Measurements from ENCODE around the gene KCNMA1.

The KCNMA1 gene

DNA sequence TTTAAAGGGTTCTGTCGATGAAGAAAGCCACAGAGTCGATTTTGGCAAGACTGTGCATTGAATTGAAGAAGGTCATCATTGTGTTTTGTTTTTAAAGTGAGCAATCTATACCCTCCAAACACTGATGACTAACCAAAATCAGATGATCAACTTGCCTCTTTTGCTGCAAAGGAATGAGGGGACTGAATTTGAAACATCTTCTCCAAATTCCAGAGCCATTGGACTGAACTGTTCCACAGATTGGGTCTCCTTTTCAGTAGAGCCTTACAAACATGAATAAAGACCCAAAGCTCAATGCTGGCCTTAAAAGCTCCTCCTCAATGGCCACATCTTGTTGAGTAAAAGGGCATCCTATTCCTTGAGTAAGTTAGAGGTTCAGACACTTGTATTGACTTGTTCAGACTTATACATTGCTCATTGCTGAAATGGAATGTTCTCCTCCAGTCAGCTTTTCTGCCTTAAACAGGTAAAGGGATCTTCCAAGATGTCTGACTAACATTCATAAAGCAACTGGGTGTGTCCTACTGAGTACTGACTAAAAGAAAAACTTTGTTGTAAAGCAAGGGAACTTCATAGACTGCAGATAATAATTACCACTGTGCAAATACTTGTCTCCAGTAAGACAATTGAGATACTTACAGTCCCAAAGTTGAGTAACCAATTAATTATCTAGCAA, 630.6 kb downstream of the KCNMA1 start:
- TF ChIP-seq, protein P1, sequence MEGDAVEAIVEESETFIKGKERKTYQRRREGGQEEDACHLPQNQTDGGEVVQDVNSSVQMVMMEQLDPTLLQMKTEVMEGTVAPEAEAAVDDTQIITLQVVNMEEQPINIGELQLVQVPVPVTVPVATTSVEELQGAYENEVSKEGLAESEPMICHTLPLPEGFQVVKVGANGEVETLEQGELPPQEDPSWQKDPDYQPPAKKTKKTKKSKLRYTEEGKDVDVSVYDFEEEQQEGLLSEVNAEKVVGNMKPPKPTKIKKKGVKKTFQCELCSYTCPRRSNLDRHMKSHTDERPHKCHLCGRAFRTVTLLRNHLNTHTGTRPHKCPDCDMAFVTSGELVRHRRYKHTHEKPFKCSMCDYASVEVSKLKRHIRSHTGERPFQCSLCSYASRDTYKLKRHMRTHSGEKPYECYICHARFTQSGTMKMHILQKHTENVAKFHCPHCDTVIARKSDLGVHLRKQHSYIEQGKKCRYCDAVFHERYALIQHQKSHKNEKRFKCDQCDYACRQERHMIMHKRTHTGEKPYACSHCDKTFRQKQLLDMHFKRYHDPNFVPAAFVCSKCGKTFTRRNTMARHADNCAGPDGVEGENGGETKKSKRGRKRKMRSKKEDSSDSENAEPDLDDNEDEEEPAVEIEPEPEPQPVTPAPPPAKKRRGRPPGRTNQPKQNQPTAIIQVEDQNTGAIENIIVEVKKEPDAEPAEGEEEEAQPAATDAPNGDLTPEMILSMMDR (IDR thresholded peaks at IDR 0.05; ENCODE audit: low read depth, low read length) = no peak

GRCh38 chr10:77005871-77006270, 631.7 kb downstream of the KCNMA1 start:
- H3K4me3 ChIP-seq (ENCODE audit: low read depth, low read length) = no peak overlapping the region
- TF ChIP-seq, protein P1 (IDR thresholded peaks at IDR 0.05; ENCODE audit: low read depth, low read length) = no peak

More for the DNA sequence above, 630.6 kb downstream of the KCNMA1 start:
- H3K4me3 ChIP-seq (ENCODE audit: low read depth, low read length) = no peak overlapping the region

- no peak overlapping the region for H3K4me3 ChIP-seq (ENCODE audit: low read depth, low read length)
- TF ChIP-seq, protein P1 (IDR thresholded peaks at IDR 0.05; ENCODE audit: low read depth, low read length) = peak; percentile 78
These were observed 632.6 kb downstream of the KCNMA1 start for GRCh38 chr10:77004917-77005564.

GRCh38 chr10:77002872-77003271, 634.7 kb downstream of the KCNMA1 start:
- no peak overlapping the region for H3K4me3 ChIP-seq (ENCODE audit: low read depth, low read length)
- TF ChIP-seq, protein P1 (IDR thresholded peaks at IDR 0.05; ENCODE audit: low read depth, low read length) = no peak

GRCh38 chr10:77001206-77001605, 636.4 kb downstream of the KCNMA1 start:
- TF ChIP-seq, protein P1 (IDR thresholded peaks at IDR 0.05; ENCODE audit: low read depth, low read length) = no peak

DNA sequence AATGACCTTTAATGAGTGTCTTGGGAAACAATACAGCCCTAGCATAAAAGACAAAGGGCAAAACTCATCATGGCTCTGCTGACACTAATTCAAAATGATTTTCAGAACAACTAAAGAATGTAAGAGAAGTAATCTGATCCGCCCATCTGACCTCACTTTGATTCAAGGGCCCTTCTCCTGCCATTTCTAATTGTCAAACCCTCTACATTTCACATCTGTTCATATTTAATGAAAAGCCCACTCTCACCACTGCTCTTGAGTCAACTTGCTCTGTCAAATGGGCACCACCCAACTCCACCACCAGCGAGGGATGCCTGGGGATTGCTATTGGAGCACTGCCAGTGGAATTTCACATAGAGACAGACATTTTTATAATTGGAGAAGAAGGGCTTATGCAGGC, 639.2 kb downstream of the KCNMA1 start:
- H3K4me3 ChIP-seq (ENCODE audit: low read depth, low read length) = no peak overlapping the region
- TF ChIP-seq, protein P1 (IDR thresholded peaks at IDR 0.05; ENCODE audit: low read depth, low read length) = no peak

More at GRCh38 chr10:77001206-77001605, 636.4 kb downstream of the KCNMA1 start:
- H3K4me3 ChIP-seq (ENCODE audit: low read depth, low read length) = no peak overlapping the region

DNA sequence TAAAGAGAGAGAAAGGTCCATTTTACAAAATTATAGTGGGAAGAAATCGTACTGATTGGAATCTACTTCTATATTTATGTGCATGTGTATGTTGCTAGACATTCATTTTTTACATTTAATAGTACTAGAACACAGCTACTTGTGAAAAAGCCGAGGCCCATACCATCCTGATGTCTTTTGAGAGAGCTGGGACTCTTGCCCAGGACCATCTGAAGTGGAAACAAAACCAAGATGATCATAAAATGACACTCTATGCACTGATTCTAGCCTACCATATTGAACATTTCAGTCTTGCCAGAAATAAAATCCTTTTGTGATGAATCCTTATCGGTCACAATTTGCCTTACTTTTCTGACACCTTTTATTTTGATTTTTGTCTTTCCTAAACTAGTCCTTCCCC, 640.0 kb downstream of the KCNMA1 start:
- TF ChIP-seq, protein P1 (IDR thresholded peaks at IDR 0.05; ENCODE audit: low read depth, low read length) = no peak
- H3K4me3 ChIP-seq (ENCODE audit: low read depth, low read length) = no peak overlapping the region
